H1 (cell line): ENCODE measurements around the gene NXT1. TPM values are rescaled to one million over a fixed set of nuclear protein-coding genes. Genes with fewer than 3 reads are reported as not detected.

Experiments
- CTCF ChIA-PET: fragments of 300-600 bp; sonication (Branson Sonifier 250); formaldehyde crosslinking; loops from one replicate; lab custom pipeline; 2021; ENCODE audit not compliant: partially characterized antibody; lab: Charles Lee
- POLR2A ChIA-PET: fragments of 300-600 bp; sonication (Branson Sonifier 250); formaldehyde crosslinking; loops from one replicate; lab custom pipeline; 2021; ENCODE audit warnings: inconsistent platforms; ENCODE audit not compliant: partially characterized antibody; lab: Charles Lee
- DNase-seq, 2 experiments: peaks; one replicate each; pipeline versions ENCODE4 v3.0.0 to v3.0.0-alpha.2; 2010 to 2022; ENCODE audit warnings: low spot score in 2 of 2, low read depth in 1 of 2, mixed read lengths in 1 of 2
- FAIRE-seq: peaks from 2 replicates; lab custom pipeline; 2011; peaks lifted over from hg19 to GRCh38; lab: Jason Lieb, UNC
- H2AFZ ChIP-seq: 2 replicates; pipeline ENCODE4 v1.8.1; 2012; ENCODE audit warnings: low read length, inconsistent platforms
- H2AK5ac ChIP-seq: 2 replicates; pipeline ENCODE4 v1.6.1; 2013; ENCODE audit warnings: low read depth, low read length
- H2BK120ac ChIP-seq: replicated peaks from 2 replicates; pipeline ENCODE3; 2013; ENCODE audit warnings: low read depth, low read length, inconsistent platforms
- H2BK12ac ChIP-seq: 2 replicates; pipeline ENCODE4 v1.6.1; 2013; ENCODE audit warnings: low read depth, low read length
- H2BK15ac ChIP-seq: 2 replicates; pipeline ENCODE4 v1.6.1; 2013; ENCODE audit warnings: low read length
- H2BK20ac ChIP-seq: 2 replicates; pipeline ENCODE4 v1.6.1; 2013; ENCODE audit warnings: low read length
- H2BK5ac ChIP-seq: 2 replicates; pipeline ENCODE4 v1.6.1; 2013; ENCODE audit warnings: low read depth, low read length
- H3K14ac ChIP-seq: 2 replicates; pipeline ENCODE4 v1.6.1; 2013; ENCODE audit warnings: inconsistent platforms; ENCODE audit not compliant: insufficient read length
- H3K18ac ChIP-seq: 2 replicates; pipeline ENCODE4 v1.6.1; 2013; ENCODE audit warnings: low read length; ENCODE audit errors: extremely low read depth
- H3K23ac ChIP-seq: 2 replicates; pipeline ENCODE4 v1.6.1; 2013; ENCODE audit warnings: inconsistent platforms; ENCODE audit not compliant: insufficient read length
- H3K23me2 ChIP-seq: 2 replicates; pipeline ENCODE4 v1.6.1; 2013; ENCODE audit warnings: low read depth, low read length
- H3K27ac ChIP-seq: 2 replicates; pipeline ENCODE4 v1.6.1; 2011; ENCODE audit warnings: low read depth, low read length, inconsistent platforms
- H3K27me3 ChIP-seq, 4 experiments: replicated peaks in 1 of 4; 1 replicate in 1 of 4; 2 replicates in 3 of 4; pipeline versions ENCODE4 v1.6.1 to v1.8.1; 2011 to 2013; ENCODE audit warnings: low read length in 3 of 4, mild to moderate bottlenecking in 3 of 4, inconsistent platforms in 2 of 4, mixed read lengths in 2 of 4, moderate library complexity in 1 of 4; ENCODE audit not compliant: control insufficient read depth in 3 of 4, insufficient read depth in 3 of 4; ENCODE audit errors: extremely low read depth in 1 of 4
- H3K36me3 ChIP-seq, 4 experiments: 2 replicates each; pipeline versions ENCODE4 v1.6.1 to v1.8.1; 2011 to 2013; ENCODE audit warnings: mild to moderate bottlenecking in 4 of 4, low read length in 3 of 4, moderate library complexity in 2 of 4, control low read depth in 1 of 4, inconsistent platforms in 1 of 4; ENCODE audit not compliant: insufficient read depth in 4 of 4, control insufficient read depth in 2 of 4
- H3K4ac ChIP-seq: replicated peaks from 2 replicates; pipeline ENCODE3; 2013; ENCODE audit warnings: low read length, low read depth, mixed read lengths, inconsistent platforms; ENCODE audit not compliant: insufficient read length
- H3K4me1 ChIP-seq, 4 experiments: replicated peaks in 1 of 4; 1 replicate in 1 of 4; 2 replicates in 3 of 4; pipeline versions ENCODE4 v1.6.1 to v1.8.1; 2011 to 2013; ENCODE audit warnings: low read length in 3 of 4, inconsistent platforms in 2 of 4, mixed read lengths in 1 of 4; ENCODE audit not compliant: insufficient read depth in 4 of 4, control insufficient read depth in 3 of 4
- H3K4me2 ChIP-seq, 2 experiments: 2 replicates each; pipeline versions ENCODE4 v1.6.1 to v1.8.1; 2011 to 2013; ENCODE audit warnings: low read depth in 2 of 2, low read length in 2 of 2, control low read depth in 1 of 2, inconsistent platforms in 1 of 2, mild to moderate bottlenecking in 1 of 2; ENCODE audit not compliant: insufficient read depth in 1 of 2
- H3K4me3 ChIP-seq, 4 experiments: fragments of 200-600, 300-600 bp in 1 of 4; sonication (generic), shearing (Covaris generic), sonication (Bioruptor Twin) in 1 of 4; 2 replicates each; pipeline versions ENCODE4 v1.5.1 to v1.8.1; 2011 to 2016; ENCODE audit warnings: low read length in 4 of 4, low read depth in 3 of 4, control low read depth in 2 of 4, inconsistent platforms in 2 of 4, mild to moderate bottlenecking in 2 of 4, mixed read lengths in 1 of 4, moderate library complexity in 1 of 4; ENCODE audit not compliant: insufficient read depth in 2 of 4; ENCODE audit errors: extremely low read depth in 1 of 4
- H3K56ac ChIP-seq: replicated peaks from 2 replicates; pipeline ENCODE3; 2013; ENCODE audit warnings: low read depth, mild to moderate bottlenecking, mixed read lengths, low read length, inconsistent platforms; ENCODE audit not compliant: insufficient read length
- H3K79me1 ChIP-seq: 2 replicates; pipeline ENCODE4 v1.6.1; 2013; ENCODE audit warnings: low read depth, low read length, control low read depth
- H3K79me2 ChIP-seq, 2 experiments: 2 replicates each; pipeline versions ENCODE4 v1.6.1 to v1.8.1; 2012 to 2013; ENCODE audit warnings: low read length in 2 of 2, mild to moderate bottlenecking in 2 of 2, inconsistent platforms in 1 of 2; ENCODE audit not compliant: insufficient read depth in 2 of 2, control insufficient read depth in 1 of 2
- H3K9ac ChIP-seq, 4 experiments: replicated peaks in 1 of 4; 1 replicate in 1 of 4; 2 replicates in 3 of 4; pipeline versions ENCODE4 v1.6.1 to v1.8.1; 2011 to 2013; ENCODE audit warnings: low read depth in 3 of 4, low read length in 3 of 4, control low read depth in 2 of 4, mild to moderate bottlenecking in 2 of 4, moderate library complexity in 2 of 4, inconsistent platforms in 1 of 4; ENCODE audit errors: extremely low read depth in 1 of 4
- H3K9me3 ChIP-seq, 2 experiments: 2 replicates each; pipeline versions ENCODE4 v1.6.1 to v1.8.1; 2012 to 2013; ENCODE audit warnings: mild to moderate bottlenecking in 2 of 2, moderate library complexity in 2 of 2, control low read depth in 1 of 2, inconsistent platforms in 1 of 2, low read depth in 1 of 2, low read length in 1 of 2, mixed read lengths in 1 of 2; ENCODE audit not compliant: insufficient read depth in 2 of 2
- H4K20me1 ChIP-seq, 2 experiments: replicated peaks in 1 of 2; 2 replicates each; pipeline versions ENCODE3 to v1.8.1; 2011 to 2013; ENCODE audit warnings: inconsistent platforms in 2 of 2, low read length in 2 of 2, mild to moderate bottlenecking in 1 of 2; ENCODE audit not compliant: insufficient read depth in 2 of 2, control insufficient read depth in 1 of 2
- H4K5ac ChIP-seq: 2 replicates; pipeline ENCODE4 v1.6.1; 2013; ENCODE audit warnings: low read length, low read depth, mixed read lengths, inconsistent platforms; ENCODE audit not compliant: insufficient read length
- H4K8ac ChIP-seq: 2 replicates; pipeline ENCODE4 v1.8.0; 2013; ENCODE audit warnings: mild to moderate bottlenecking, moderate library complexity, low read length, inconsistent platforms; ENCODE audit not compliant: insufficient read depth; ENCODE audit errors: extremely low read depth
- H4K91ac ChIP-seq: replicated peaks from 2 replicates; pipeline ENCODE3; 2013; ENCODE audit warnings: low read length, mixed read lengths, inconsistent platforms; ENCODE audit not compliant: insufficient read length
- CTBP2 ChIP-seq: IDR thresholded peaks from 2 replicates; pipeline ENCODE4 v1.7.0; 2011; ENCODE audit warnings: borderline replicate concordance, mild to moderate bottlenecking, moderate library complexity, mixed read lengths, low read length; ENCODE audit not compliant: insufficient read depth, insufficient read length
- EP300 ChIP-seq, 2 experiments: IDR thresholded peaks; 1 replicate in 1 of 2; 2 replicates in 1 of 2; pipeline ENCODE4 v1.6.1; 2011 to 2012; ENCODE audit warnings: low read depth in 2 of 2, low read length in 2 of 2, mild to moderate bottlenecking in 2 of 2, borderline replicate concordance in 1 of 2, inconsistent platforms in 1 of 2, moderate library complexity in 1 of 2
- JUND ChIP-seq: IDR thresholded peaks from 2 replicates; pipeline ENCODE4 v1.6.1; 2011; ENCODE audit warnings: mild to moderate bottlenecking, improper control_type of control experiment, low read length
- MAFK ChIP-seq: IDR thresholded peaks from 2 replicates; pipeline ENCODE4 v1.6.1; 2012; ENCODE audit warnings: low read depth, mild to moderate bottlenecking, improper control_type of control experiment, low read length
- PHF8 ChIP-seq: fragments of 200-600 bp; sonication (generic); conservative IDR thresholded peaks from 2 replicates; pipeline ENCODE4 v1.7.1; 2012; ENCODE audit warnings: low read depth, mild to moderate bottlenecking, inconsistent platforms, low read length, moderate library complexity
- POLR2A ChIP-seq, 2 experiments: IDR thresholded peaks; 1 replicate in 1 of 2; 2 replicates in 1 of 2; pipeline ENCODE4 v1.6.1; 2011; ENCODE audit warnings: low read depth in 2 of 2, low read length in 2 of 2, mild to moderate bottlenecking in 2 of 2; ENCODE audit errors: control extremely low read depth in 1 of 2
- RAD21 ChIP-seq, 2 experiments: IDR thresholded peaks in 1 of 2; conservative IDR thresholded peaks in 1 of 2; 2 replicates each; pipeline ENCODE4 v1.6.1; 2011; ENCODE audit warnings: low read depth in 2 of 2, low read length in 2 of 2, improper control_type of control experiment in 1 of 2, inconsistent platforms in 1 of 2, mild to moderate bottlenecking in 1 of 2, moderate library complexity in 1 of 2
- RXRA ChIP-seq: IDR thresholded peaks from 2 replicates; pipeline ENCODE4 v1.6.1; 2011; ENCODE audit warnings: low read depth, mild to moderate bottlenecking, low read length, moderate library complexity; ENCODE audit not compliant: insufficient read depth
- SAP30 ChIP-seq: fragments of 300-600 bp; sonication (generic); IDR thresholded peaks from 2 replicates; pipeline ENCODE4 v1.7.1; 2012; ENCODE audit warnings: low read length, moderate library complexity, mild to moderate bottlenecking, inconsistent platforms; ENCODE audit not compliant: insufficient read depth, insufficient replicate concordance
- SIN3A ChIP-seq, 2 experiments: IDR thresholded peaks in 1 of 2; conservative IDR thresholded peaks in 1 of 2; 2 replicates each; pipeline ENCODE4 v1.6.1; 2011 to 2012; ENCODE audit warnings: low read length in 2 of 2, improper control_type of control experiment in 1 of 2, low read depth in 1 of 2, mild to moderate bottlenecking in 1 of 2
- TAF1 ChIP-seq: IDR thresholded peaks from 2 replicates; pipeline ENCODE4 v1.6.1; 2011; ENCODE audit warnings: mild to moderate bottlenecking, low read depth, low read length
- TBP ChIP-seq: IDR thresholded peaks from 2 replicates; pipeline ENCODE4 v1.6.1; 2011; ENCODE audit warnings: low read depth, low read length, improper control_type of control experiment
- TEAD4 ChIP-seq: IDR thresholded peaks from 2 replicates; pipeline ENCODE4 v1.6.1; 2012; ENCODE audit warnings: low read depth, low read length, inconsistent platforms, mixed read lengths
- WGBS, 2 experiments: shearing (Covaris generic) in 1 of 2; methylation state at CpG; one replicate each; pipeline versions ENCODE4 v1.1.6 to v1.1.7; 2013 to 2015; ENCODE audit warnings: low lambda C conversion rate in 2 of 2, mixed read lengths in 2 of 2, inconsistent platforms in 1 of 2, low coverage in 1 of 2, missing lambda C conversion rate in 1 of 2; ENCODE audit not compliant: insufficient replicate concordance in 2 of 2, insufficient coverage in 1 of 2, insufficient read length in 1 of 2; ENCODE audit errors: extremely low coverage in 1 of 2, missing lambda C conversion rate in 1 of 2; 5-methylcytosine and 5-hydroxymethylcytosine counted together
- polyA plus RNA-seq, 7 experiments: library from polyadenylated mRNA; depleted of rRNA in 3 of 7; stranded (reverse) in 5 of 7; unstranded in 2 of 7; fragments of >200 nt in 5 of 7; fragments of 200-250 nt in 2 of 7; gene quantifications; 1 replicate in 5 of 7; 2 replicates in 1 of 7; 4 replicates in 1 of 7; pipeline versions ENCODE4 v1.2.1 to v1.2.3, GENCODE V29; 2011 to 2013; ENCODE audit warnings: missing spikeins in 2 of 7, mixed read lengths in 2 of 7
- total RNA-seq: library from RNA; stranded (reverse); fragmentation: NEBNext Ultra II Directional; extraction: Animal tissue kit (Norgen Biotek cat#: 25700); gene quantifications from 2 replicates; pipeline ENCODE4 v1.2.1, GENCODE V29; 2021

NXT1 gene
- total and polyA plus RNA-seq, 2 of the 8 experiments (the other 6 are each of a cell fraction or from before 2014, with no cell fraction given): 23.1 to 26.5 TPM

DNA sequence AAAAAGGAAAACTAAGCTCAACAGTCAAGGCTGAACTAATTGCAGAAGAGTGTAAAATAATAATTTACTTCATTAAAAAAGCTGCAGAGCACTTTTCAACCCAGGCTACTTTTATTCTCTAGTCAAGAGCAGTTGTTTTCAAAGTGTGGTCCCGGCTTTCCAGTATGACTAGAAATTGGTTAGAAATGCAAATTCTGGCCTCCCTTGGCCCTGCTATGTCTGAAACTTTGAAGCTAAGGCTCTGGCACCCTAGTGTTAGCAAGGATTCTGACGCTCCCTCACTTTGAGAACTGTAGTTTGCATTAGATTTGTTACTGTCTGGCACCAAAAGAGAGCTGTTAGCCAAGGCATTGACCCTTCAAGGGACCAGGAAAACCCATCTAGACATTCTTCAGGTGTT lies 9.5 kb upstream of the NXT1 start:
- Histone ChIP-seq H3K27ac (no peak overlapping the region), H3K27me3 (no peaks in the 10 kb centered on the region), H3K79me1 (no peaks in the 10 kb centered on the region), H2BK20ac (no peak overlapping the region), H3K18ac (no peak overlapping the region), H3K79me2 (no peaks in the 10 kb centered on the region), H4K91ac (no peak overlapping the region), H3K4me3 (no peak overlapping the region), H3K56ac (no peak overlapping the region), H2BK120ac (no peak overlapping the region), H2BK15ac (no peak overlapping the region), H2AFZ (no peak overlapping the region), H2BK5ac (no peak overlapping the region), H4K20me1 (no peaks in the 10 kb centered on the region), H3K23ac (no peak overlapping the region), H2BK12ac (no peak overlapping the region), H4K5ac (no peak overlapping the region), H3K9ac (no peak overlapping the region), H3K9me3 (peaks cover 0 to 4% of the 10 kb centered on the region in 2 experiments; a peak in 1 of 4 replicates), H3K23me2 (no peaks in the 10 kb centered on the region), H3K14ac (no peak overlapping the region), H4K8ac (no peak overlapping the region), H3K4ac (no peak overlapping the region), H2AK5ac (no peak overlapping the region), H3K36me3 (no peaks in the 10 kb centered on the region), H3K4me1 (peaks cover 0 to 5% (median 0%) of the 10 kb centered on the region in 4 experiments; a peak in 3 of 7 replicates), H3K4me2 (no peak overlapping the region)
- WGBS, 2 experiments: 81% methylated on average over 2 of the region's 2 CpGs; no CpG with 5 or more reads in 1 of the 2 experiments
- FAIRE-seq: no peak
- no peak for DNase-seq
- TF ChIP-seq MAFK (no peak), CTBP2 (no peak), SAP30 (no peak), POLR2A (IDR thresholded peaks at IDR 0.05; ENCODE audit: control extremely low read depth in 1 of 2, low read depth in 2 of 2, low read length in 2 of 2) (no peak), RAD21 (IDR thresholded peaks at IDR 0.05 in 1 of 2, conservative IDR thresholded peaks at IDR 0.05 in 1 of 2; ENCODE audit: low read depth in 2 of 2, low read length in 2 of 2) (no peak), TAF1 (no peak), PHF8 (no peak), SIN3A (conservative IDR thresholded peaks at IDR 0.05 in 1 of 2, IDR thresholded peaks at IDR 0.05 in 1 of 2; ENCODE audit: low read depth in 1 of 2, low read length in 2 of 2) (no peak), JUND (no peak), TBP (no peak), EP300 (IDR thresholded peaks at IDR 0.05; ENCODE audit: borderline replicate concordance in 1 of 2, low read depth in 2 of 2, low read length in 2 of 2) (no peak), TEAD4 (no peak), RXRA (no peak)
- POLR2A ChIA-PET: interaction anchor here (1.5 to 1.7 kb wide), 2 partner anchors 9 to 290 kb away, joined by 7 to 9 read pairs; partner anchors contain the start of gene NXT1
- CTCF ChIA-PET: interaction anchor here (0.7 to 6.6 kb wide), 53 partner anchors 9 to 1005 kb away, joined by 3 to 63 read pairs (median 4); partner anchors contain the start of genes CD93 and NXT1
